ENCODE data around the gene HOXB6. TPM values are rescaled to one million over a fixed set of nuclear protein-coding genes. Genes with fewer than 3 reads are reported as not detected.

The HOXB6 gene
- total RNA-seq, 1 donor from 2014 or later = not detected

DNA sequence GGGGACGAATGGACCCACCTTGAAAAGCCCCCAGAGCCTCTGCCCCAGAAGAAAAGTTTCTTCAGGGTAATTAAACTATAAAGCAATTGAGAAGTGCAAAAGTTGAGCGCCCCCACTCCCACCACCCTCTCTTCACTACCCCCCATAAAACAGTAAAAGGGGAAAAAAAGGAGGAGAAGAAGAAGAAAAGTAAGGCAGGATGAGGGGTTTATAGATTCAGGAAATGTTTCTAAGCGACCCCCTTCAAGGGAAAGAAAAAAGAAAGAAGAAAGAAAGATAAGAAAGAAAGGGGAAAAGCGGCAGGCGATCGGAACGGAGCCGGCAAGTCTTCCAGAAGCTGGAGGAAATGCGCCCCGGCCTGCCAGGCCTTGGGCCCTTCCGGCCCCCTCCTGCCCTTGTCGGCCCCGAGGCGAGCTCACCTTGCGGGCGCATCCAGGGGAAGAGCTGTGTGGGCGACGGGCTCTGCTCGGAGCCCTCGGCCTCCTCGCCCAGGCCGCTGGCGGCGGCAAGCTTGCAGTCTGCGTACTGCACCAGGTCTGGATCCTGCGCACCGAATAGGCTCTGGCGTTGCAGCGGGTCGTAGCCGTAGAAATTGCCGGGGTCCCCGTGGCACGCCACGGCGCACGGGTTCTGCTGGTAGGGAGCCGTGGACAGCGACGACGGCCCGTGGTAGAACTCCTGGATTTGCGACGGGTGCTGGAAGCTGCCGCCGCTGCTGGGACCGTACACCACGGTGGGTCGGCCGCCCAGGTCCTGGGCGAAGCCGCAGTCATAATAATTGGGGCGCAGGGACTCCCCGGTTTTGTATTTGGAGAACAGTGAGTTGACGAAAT is 9.3 kb upstream of the HOXB6 start:
- H3K4me1 Mint-ChIP-seq = peaks cover 11% of the 10 kb centered on the region
- H3K4me3 ChIP-seq = no peak overlapping the region
- peaks cover 92% of the 10 kb centered on the region for H3K27me3 Mint-ChIP-seq (ENCODE audit: insufficient read depth, low read depth)
- H4K20me1 ChIP-seq (ENCODE audit: low read depth) = peaks cover 97% of the 10 kb centered on the region
- no peak overlapping the region for H3K4me3 Mint-ChIP-seq
- H3K36me3 ChIP-seq = no peaks in the 10 kb centered on the region
- H3K27me3 ChIP-seq = peaks cover 100% of the 10 kb centered on the region
- H3F3A ChIP-seq (ENCODE audit: low read depth) = peaks cover 9% of the 10 kb centered on the region
- H3K79me2 ChIP-seq (ENCODE audit: low read depth) = no peaks in the 10 kb centered on the region
- H3K4me1 ChIP-seq = no peaks in the 10 kb centered on the region
- H3K9me3 Mint-ChIP-seq = peaks cover 4% of the 10 kb centered on the region
- H3K36me3 Mint-ChIP-seq = no peaks in the 10 kb centered on the region
- H3K27ac ChIP-seq = no peak overlapping the region
- TF ChIP-seq EZH2phosphoT487 (IDR thresholded peaks at IDR 0.05) (peak; percentile 100), EZH2 (IDR thresholded peaks at IDR 0.05) (peak; percentile 100)
- TF ChIP-seq, protein P1, sequence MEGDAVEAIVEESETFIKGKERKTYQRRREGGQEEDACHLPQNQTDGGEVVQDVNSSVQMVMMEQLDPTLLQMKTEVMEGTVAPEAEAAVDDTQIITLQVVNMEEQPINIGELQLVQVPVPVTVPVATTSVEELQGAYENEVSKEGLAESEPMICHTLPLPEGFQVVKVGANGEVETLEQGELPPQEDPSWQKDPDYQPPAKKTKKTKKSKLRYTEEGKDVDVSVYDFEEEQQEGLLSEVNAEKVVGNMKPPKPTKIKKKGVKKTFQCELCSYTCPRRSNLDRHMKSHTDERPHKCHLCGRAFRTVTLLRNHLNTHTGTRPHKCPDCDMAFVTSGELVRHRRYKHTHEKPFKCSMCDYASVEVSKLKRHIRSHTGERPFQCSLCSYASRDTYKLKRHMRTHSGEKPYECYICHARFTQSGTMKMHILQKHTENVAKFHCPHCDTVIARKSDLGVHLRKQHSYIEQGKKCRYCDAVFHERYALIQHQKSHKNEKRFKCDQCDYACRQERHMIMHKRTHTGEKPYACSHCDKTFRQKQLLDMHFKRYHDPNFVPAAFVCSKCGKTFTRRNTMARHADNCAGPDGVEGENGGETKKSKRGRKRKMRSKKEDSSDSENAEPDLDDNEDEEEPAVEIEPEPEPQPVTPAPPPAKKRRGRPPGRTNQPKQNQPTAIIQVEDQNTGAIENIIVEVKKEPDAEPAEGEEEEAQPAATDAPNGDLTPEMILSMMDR (IDR thresholded peaks at IDR 0.05) = no peak
- no peak overlapping the region for H2AFZ ChIP-seq (replicated peaks)
- no peak overlapping the region for H3K27ac Mint-ChIP-seq
- H3K9ac ChIP-seq = no peak overlapping the region
- no peaks in the 10 kb centered on the region for H3K9me3 ChIP-seq (ENCODE audit: low read depth)
- no peak overlapping the region for H3K4me2 ChIP-seq
- peak; percentile 71 for DNase-seq (ENCODE audit: low spot score)

DNA sequence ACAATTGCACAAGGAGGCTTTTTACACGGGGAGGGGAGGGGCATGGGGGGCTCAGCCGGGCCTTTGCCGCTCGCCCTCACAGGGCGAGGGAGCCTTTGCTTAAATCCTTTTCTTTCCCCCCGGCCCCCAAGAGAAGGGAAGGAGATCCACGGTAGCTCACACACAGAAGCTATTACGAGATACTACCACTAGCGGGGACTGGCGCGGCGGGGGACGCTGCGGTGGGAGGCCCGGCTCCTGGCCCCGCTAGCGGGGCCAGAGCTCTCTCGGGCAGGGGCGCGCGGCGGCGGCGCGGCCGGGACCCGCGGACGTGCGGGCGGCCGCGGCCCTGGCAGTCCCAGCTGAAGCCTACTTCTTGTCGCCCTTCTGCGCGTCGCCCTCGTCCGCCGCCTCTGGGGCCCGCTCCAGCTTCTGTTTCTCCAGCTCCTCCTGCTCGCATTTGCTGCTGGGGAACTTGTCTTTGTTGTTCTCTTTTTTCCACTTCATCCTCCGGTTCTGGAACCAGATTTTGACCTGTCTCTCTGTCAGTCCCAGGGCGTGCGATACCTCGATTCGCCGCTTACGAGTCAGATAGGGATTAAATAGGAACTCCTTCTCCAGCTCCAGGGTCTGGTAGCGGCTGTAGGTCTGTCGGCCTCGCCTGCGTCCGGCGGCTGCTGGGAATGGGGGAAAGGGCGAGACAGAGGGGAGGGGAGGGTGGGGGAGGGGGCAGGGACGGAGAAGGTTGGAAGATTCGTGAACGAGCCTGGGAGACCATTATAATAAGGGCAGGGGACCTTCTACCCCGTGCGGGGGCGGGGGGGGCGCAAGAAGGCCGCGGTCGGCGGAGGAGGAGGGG is 8.3 kb upstream of the HOXB6 start:
- Histone ChIP-seq H2AFZ (replicated peaks) (no peak overlapping the region), H3K9ac (no peak overlapping the region), H3K4me1 (no peaks in the 10 kb centered on the region), H3K9me3 (ENCODE audit: low read depth) (no peaks in the 10 kb centered on the region), H3K79me2 (ENCODE audit: low read depth) (no peaks in the 10 kb centered on the region), H3K27ac (no peak overlapping the region), H4K20me1 (ENCODE audit: low read depth) (peaks cover 98% of the 10 kb centered on the region), H3K27me3 (peaks cover 100% of the 10 kb centered on the region), H3K4me3 (no peak overlapping the region), H3K4me2 (no peak overlapping the region), H3F3A (ENCODE audit: low read depth) (peaks cover 9% of the 10 kb centered on the region), H3K36me3 (no peaks in the 10 kb centered on the region)
- H3K9me3 Mint-ChIP-seq = peaks cover 3% of the 10 kb centered on the region
- H3K4me1 Mint-ChIP-seq = peaks cover 11% of the 10 kb centered on the region
- H3K36me3 Mint-ChIP-seq = no peaks in the 10 kb centered on the region
- no peak overlapping the region for H3K27ac Mint-ChIP-seq
- peaks cover 92% of the 10 kb centered on the region for H3K27me3 Mint-ChIP-seq (ENCODE audit: insufficient read depth, low read depth)
- peak; percentile 71 for DNase-seq (ENCODE audit: low spot score)
- TF ChIP-seq, protein P1 (IDR thresholded peaks at IDR 0.05) = no peak
- TF ChIP-seq EZH2 (IDR thresholded peaks at IDR 0.05) (peak; percentile 23), EZH2phosphoT487 (IDR thresholded peaks at IDR 0.05) (peak; percentile 65)
- H3K4me3 Mint-ChIP-seq = peak overlapping the region; percentile 72

DNA sequence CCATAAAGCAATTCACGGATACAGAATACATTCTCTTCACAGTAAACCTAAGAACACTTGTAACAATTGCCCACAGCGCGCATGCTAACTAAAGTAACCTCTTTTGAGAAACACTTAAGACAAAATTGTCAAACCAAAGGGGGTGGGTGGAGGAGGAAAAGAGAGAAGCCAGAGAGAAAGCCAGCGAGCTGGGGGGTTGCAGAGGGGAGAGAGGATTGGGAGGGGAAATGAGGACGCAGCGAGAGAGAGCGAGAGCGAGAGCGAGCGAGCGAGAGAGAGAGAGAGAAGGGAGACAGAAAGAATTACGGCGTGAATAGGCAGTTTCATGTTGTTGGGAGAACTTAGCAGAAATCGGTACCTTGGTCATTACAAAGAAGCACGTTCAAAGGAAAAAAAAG is 7.7 kb upstream of the HOXB6 start:
- Histone ChIP-seq H3K27me3 (peaks cover 100% of the 10 kb centered on the region), H3K4me3 (no peak overlapping the region), H3K9me3 (ENCODE audit: low read depth) (no peaks in the 10 kb centered on the region), H2AFZ (replicated peaks) (no peak overlapping the region), H3K4me2 (no peak overlapping the region), H3K4me1 (no peaks in the 10 kb centered on the region), H4K20me1 (ENCODE audit: low read depth) (peaks cover 95% of the 10 kb centered on the region), H3K36me3 (no peaks in the 10 kb centered on the region), H3K9ac (no peak overlapping the region), H3F3A (ENCODE audit: low read depth) (peaks cover 9% of the 10 kb centered on the region), H3K79me2 (ENCODE audit: low read depth) (no peaks in the 10 kb centered on the region), H3K27ac (no peak overlapping the region)
- H3K27ac Mint-ChIP-seq = no peak overlapping the region
- peaks cover 3% of the 10 kb centered on the region for H3K9me3 Mint-ChIP-seq
- H3K4me1 Mint-ChIP-seq = peaks cover 11% of the 10 kb centered on the region
- H3K27me3 Mint-ChIP-seq (ENCODE audit: insufficient read depth, low read depth) = peaks cover 92% of the 10 kb centered on the region
- DNase-seq (ENCODE audit: low spot score) = no peak
- peak; percentile 97 for TF ChIP-seq EZH2 (IDR thresholded peaks at IDR 0.05)
- TF ChIP-seq, protein P1 (IDR thresholded peaks at IDR 0.05) = no peak
- peak; percentile 88 for TF ChIP-seq EZH2phosphoT487 (IDR thresholded peaks at IDR 0.05)
- H3K4me3 Mint-ChIP-seq = no peak overlapping the region
- H3K36me3 Mint-ChIP-seq = no peaks in the 10 kb centered on the region
